NOMO-1 treated with dmso at 0.1 percent for 144 hours (cell line): ENCODE results near the gene RAE1.
"Not testable (repeated sequence)": the region's sequence is repeated elsewhere in the genome, so short reads cannot be mapped to it uniquely, and the experiment has no call there.

ENCODE experiments used
- DNase-seq: peaks from one replicate; lab custom pipeline; 2025; ENCODE audit not compliant: unreplicated experiment; lab: John Stamatoyannopoulos, UW

RAE1 gene

DNA sequence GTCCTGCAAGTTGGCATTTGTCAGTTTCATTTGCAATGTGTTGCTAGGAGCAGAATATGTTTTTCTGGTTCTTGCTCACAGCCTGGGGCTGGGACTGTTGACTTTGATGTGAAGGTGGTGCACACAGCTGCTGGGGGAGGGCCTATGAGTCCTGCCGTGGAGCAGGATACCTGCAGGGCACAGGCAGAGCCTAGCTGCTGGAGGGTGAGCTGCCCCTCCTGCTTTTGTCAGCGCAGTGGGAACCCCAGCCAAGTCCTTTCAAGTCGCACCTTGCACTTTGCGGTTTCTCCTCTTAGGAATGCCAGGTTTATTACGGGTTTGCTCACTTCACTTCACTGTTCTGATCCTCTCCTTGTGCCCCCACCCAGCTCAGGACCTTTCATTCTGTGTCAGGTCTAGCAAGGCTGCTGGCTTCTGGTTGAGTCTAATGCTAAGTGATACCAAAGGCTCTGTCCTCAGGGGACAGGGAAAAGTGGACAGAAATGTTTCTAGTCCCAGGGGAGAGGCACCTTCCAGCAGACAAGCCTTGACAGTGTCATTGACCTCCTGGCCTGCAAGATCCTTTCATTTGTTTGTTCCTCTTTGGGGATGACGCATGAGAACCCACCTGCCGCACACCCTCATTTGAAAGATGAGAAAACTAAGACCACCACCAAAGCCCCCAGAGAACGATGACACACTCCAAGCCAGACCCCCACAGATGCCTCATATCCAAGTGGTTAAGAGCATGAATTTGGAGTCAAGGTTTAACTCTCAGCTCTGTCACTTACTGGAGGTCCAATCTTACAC lies 24.2 kb upstream of the RAE1 start:
- no peak for DNase-seq

DNA sequence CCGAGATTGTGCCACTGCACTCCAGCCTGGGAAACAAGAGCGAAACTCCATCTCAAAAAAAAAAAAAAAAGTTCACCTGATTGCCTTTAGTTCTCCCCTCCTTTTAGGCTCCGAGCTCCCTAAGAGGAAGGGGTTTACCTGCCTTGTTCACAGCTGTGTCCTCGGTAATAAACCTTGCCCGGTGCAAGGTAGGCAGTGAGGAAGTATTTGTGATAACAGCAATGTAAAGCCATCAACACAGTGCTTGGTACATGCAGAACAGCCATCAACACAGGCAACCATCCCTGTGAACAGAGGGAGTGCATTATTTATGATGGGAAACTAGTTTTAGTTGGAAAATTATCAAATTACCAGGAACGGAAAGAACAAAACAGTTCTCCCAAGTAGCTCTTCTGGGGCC lies 23.2 kb upstream of the RAE1 start:
- DNase-seq, result no peak

DNA sequence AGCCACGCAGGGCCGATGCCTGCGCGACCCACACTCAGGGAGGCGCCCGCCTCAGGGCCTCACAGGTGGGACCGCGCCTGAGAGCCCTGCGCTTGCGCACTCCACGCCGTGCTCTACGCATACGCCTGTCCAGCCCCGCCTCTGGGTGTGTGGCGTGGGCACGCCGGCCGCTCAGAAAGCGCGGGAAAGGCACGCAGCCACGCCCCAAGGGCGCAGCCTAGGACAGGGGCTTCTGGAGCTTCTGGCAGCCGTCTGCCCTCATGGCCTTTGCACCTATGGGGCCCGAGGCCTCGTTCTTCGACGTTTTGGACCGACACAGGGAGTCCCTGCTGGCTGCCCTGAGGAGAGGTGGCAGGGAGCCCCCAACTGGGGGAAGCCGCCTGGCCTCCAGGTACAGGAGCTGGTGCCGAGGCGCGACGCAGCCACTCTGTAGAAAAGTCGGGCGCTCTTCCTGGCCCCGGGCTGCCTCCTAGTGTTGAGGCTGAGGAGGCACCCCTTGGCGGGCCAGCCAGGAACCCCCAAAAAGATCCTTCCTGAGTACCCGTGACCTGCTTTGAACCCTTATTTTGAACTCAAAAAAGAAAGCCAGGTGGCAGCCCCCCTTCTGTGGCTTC lies 21.3 kb upstream of the RAE1 start, which contains the start of gene SPO11:
Gene SPO11 (plus strand): TSS at position 196 of the 614 bp plus-strand sequence. CDS start 65 bp downstream, at position 261.
- no peak for DNase-seq

DNA sequence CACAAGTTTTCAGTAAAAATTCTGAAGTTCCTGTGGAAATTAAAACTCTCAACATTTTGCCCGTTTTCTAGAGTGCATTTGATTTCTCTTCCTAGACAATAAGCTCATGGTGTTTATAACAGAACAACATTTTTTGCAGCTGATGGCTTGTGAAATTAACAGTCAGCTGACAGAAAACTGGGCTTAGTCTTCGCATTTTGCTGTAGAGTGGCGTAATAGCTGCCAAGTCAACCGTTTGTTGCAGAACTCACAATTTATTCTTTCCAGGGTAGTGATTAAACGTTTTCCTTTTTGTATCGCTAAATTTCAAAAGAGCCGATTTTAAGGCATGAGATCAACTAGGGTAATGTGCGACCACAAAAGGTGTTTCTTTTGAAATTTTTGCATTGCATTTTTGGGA lies 20.1 kb upstream of the RAE1 start:
- peak; percentile 48 for DNase-seq

DNA sequence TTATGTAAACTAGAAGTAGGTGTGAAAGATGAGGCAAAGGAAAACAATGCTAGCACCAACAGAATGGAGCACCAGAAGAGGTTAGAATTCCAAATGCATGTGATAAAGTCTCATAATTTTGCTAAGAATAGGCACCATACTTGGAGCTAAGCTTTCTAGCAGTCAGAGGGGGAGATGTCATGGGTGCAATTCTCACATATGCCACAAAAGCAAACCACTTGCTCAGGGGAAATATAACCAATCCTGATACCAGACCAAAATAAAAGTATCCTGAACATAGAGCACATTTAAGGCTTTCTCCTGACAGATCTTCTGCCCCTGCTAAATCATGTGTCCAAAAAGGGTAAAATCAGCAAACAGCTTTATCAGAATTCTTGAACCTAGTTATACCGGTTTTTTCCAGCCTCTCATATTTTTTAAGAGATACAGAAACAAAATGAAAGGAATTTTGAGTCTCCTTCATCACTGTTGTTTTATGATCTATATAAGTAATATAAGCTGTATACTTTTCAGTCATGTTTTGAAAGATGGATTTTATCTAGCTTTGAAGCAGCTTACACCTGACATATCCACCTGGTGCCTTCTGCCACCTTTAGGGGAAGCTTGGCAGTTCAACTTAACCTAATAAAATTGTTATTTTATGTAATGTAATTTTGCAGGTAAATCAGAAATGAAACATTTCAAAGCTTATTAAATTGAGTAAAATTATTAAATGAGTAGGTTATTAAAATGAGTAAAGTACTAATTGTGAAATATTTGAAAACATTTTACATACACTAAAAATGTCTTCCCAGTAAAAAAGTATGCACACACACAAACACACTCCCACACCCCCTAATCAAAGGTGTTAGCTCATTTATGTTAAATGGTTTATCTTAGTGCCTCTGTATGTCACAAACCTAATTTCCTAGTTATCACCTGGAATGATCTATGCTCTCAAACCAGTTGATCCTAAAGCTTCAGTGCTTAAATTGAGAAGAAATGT lies 18.7 kb upstream of the RAE1 start:
- no peak for DNase-seq

DNA sequence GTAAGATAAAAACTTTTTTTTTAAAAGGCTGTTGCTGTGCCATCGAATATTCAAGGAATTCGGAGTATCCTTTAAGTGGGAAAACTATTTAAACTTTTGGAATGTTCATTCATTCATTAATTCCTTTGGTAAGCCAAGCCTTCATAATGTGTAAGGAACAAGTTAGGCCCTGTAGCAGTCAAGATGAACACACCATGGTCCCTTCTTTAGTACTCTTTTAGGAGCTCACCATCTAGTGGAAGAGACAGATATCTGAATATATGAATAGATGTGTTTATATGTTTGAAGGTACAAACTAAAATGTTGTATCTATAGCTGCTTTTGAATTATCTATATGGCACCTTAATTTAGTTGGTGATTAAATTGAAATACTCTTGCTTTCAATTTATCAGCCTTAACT lies 15.7 kb upstream of the RAE1 start:
- no peak for DNase-seq

DNA sequence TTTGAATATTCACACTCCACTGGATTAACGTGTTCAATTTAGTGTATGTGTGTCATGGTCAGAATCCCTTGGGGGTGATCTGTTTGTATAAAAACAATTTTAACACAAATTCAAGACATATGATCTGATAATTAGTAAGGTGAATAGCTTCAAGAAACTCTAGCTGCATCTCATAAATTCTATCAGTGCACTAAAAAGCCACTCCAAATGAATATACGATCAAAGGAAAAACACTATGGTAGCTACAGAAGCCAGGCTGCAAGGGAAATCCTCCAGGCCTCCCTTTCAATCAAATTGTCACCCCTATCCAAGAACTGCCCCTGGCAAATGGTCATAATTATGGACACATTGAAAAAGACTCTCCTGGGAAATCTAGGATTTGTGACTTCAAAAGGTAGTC lies 9.4 kb upstream of the RAE1 start:
- DNase-seq, result no peak

DNA sequence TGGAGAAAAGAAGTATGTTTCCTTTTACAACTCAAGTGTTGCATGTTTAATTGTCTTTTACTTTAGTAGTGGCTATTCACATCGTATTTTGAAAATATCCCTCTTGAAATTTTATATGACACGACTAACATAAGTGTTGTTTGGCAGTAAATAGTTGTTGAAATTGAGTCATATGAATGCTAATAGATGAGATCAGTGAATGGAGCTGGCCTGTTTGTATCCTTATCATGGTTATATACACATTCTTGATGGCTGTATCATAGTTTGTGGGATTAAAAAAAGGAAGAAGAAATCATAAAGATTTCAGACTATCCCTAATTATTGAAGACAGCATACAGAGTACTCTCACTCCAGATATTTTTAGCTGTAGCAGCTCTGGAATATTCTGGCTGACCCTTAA lies 8.2 kb upstream of the RAE1 start:
- DNase-seq, result no peak

DNA sequence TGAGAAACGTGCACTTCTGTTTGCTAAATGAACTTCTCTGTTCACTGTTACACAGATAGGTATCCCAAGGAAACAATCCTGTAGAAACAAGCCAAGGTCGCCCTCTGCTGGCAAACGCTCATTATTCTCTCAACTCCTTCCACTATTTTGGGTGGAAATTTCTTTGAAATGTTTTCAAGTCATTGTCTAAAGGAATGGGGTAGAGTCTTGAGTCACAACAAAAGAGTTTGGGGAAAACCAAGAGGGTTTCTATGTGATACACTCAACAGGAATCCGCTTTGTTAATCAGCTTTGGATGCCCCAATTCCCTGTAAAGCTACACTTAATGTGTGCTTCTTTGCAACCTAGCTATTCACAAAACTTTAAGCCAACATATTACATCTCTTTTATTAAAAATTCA lies 4.6 kb upstream of the RAE1 start:
- peak; percentile 3 for DNase-seq

DNA sequence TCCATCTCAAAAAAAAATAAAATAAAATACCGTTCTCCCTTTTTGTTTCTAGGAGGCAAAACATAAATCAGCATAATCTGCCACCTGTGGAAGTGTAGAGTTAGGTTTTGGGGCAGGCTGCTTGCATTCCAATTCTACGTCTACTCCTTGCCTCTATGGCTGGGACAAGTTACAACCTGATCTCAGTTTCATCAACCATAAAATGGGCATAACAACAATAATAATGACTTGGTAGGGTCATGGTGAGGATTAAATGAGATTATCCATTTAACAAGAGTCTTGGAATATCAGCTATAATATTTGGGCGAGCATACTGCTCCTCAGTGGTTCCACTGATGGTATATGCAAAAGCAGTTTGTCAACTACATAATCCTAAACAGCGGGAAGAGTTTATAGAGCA lies 3.7 kb upstream of the RAE1 start:
- DNase-seq, result no peak

GRCh38 chr20:57348200-57348921 lies 2.7 kb upstream of the RAE1 start:
- DNase-seq, result not testable (repeated sequence)

DNA sequence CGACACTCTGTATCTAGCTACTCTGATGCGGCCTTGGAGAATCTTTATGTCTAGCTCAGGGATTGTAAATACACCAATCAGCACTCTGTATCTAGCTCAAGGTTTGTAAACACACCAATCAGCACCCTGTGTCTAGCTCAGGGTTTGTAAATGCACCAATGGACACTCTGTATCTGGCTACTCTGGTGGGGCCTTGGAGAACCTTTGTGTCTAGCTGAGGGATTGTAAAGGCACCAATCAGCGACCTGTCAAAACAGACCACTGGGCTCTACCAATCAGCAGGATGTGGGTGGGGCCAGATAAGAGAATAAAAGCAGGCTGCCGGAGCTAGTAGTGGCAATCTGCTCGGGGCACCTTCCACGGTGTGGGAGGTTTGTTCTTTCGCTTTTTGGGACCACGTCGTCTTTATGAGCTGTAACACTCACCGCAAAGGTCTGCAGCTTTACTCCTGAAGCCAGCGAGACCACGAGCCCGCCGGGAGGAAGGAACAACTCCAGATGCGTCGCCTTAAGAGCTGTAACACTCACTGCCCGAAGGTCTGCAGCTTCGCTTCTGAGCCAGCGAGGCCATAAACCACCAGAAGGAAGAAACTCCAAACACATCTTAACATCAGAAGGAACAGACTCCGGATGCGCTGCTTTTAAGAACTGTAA lies 2.0 kb upstream of the RAE1 start:
- DNase-seq, result not testable (repeated sequence)

DNA sequence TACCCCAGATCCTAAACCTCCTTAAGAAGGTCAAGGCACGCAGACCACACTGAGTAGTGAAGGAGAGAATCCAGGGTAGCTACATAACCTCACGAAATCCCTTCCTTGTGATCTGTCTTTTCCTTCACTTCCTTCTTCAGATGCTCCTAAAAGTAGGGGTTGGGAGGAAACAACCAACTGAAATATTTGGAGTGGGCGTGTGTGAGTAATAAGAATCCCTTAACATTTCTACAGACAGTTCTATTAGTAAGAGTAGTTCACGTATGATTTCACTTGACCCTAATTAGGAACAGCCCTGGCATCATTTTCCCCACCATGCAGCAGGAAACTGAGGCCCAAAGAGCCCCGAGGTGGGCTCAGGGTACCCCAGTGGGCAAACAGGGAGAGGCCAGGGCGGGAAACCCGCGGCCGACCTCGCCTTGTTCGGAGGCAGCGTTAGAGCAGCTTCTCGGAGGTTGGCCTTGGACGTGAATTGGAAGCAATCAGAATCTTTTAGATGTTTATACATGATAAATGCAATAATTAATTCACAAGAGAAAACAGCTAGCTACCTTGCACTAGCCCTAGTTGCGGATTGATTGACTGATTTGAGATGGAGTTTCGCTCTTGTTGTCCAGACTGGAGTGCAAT lies 859 bp upstream of the RAE1 start:
- DNase-seq, result no peak

DNA sequence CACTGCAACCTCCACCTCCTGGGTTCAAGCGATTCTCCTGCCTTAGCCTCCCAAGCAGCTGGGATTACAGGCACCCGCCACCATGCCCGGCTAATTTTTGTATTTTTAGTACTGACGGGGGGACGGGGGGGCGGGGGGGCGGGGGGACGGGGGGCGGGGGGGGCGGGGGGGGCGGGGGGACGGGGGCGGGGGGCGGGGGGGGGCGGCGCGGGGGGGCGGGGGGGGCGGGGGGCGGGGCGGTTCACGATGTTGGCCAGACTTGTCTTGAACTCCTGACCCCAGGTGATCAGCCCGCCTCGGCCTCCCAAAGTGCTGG lies 371 bp upstream of the RAE1 start:
- not testable (repeated sequence) for DNase-seq

- no peak for DNase-seq
Measured at GRCh38 chr20:57352305-57352704, 1.2 kb downstream of the RAE1 start.

- DNase-seq, result no peak
Measured at GRCh38 chr20:57353351-57353750, 2.3 kb downstream of the RAE1 start.

GRCh38 chr20:57361517-57361916 lies 10.5 kb downstream of the RAE1 start:
- no peak for DNase-seq

DNA sequence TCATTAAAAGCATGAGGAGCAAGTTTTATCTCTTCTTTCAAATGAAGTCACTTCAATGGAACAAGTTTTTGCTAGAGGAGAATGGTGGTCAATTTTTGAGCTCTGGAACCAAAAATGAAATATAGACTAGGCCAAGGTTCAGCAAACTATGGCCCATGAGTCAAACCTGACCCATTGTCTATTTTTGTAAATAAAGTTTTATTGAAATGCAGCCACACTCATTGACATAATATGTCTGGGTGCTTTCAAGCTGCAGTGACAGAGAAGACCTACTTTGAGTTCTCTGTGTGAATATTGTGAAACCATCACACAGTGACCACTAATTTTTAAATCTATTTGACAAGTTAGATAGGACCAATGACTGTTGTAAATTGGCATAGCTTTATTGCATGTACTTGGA lies 13.4 kb downstream of the RAE1 start:
- DNase-seq, result no peak

- DNase-seq, result no peak
Measured at GRCh38 chr20:57369596-57369995, 18.5 kb downstream of the RAE1 start.

GRCh38 chr20:57370316-57370715 lies 19.3 kb downstream of the RAE1 start:
- no peak for DNase-seq
